GM19324 (cell line): Measurements from ENCODE around the gene RET.

Experiments
- ATAC-seq: cut with Tn5 transposase; IDR thresholded peaks from one replicate; pipeline ENCODE4 v1.9.1; 2021; ENCODE audit warnings: mild to moderate bottlenecking, moderate library complexity; ENCODE audit not compliant: unreplicated experiment, low FRiP score

Gene RET

DNA sequence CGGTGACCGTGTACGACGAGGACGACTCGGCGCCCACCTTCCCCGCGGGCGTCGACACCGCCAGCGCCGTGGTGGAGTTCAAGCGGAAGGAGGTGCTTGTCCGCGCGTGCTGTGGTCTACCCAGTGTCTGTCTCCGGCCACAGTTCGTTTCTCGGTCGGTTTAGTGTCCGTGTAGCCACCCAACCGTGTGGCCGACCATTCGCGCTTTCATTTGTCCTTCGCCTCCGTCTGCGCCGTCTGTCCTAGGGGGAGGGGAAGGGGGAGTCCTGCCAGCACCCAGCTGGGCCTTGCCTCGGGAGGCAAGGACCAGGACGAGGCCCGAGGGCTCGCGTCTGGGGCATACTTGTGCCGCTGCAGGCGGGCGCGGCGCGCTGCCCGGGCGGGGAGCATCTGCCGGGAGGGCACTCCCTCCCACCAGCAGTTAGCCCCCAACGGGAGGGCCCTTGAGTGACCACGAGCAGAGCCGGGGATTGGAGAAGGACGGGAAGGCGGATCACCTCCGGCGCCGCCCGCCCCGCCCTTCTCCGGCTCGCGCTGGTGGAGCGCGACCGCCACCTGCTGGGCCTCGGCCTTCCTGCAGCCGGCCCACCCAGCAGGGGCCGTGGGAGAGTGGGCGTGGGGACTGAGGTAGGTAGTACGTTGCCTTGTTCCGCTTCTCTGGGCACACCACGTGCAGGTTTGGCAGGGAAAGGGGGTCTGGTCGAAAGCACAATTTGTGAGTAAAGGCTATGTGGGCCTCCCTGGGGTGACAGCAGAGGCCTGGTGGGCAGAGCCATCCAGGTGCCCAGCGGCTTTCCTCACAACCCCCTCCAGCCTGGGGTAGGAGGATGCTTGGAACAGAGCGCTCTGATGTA, 28.5 kb downstream of the RET start:
- ATAC-seq, result peak; percentile 78

DNA sequence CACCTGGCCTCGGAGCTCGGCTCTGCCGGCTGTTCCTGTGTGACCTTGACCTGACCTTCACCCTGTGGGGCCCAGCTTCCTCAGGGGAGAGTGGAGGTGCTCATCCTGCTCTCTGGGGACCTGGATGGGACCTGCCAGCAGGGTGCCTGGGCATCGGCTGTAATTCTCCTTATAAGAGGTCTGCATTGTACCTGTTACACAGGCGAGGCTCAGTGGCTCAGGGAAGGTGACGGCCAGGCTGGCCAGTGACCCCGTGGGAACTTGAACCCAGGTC, 29.0 kb downstream of the RET start:
- ATAC-seq, result no peak

DNA sequence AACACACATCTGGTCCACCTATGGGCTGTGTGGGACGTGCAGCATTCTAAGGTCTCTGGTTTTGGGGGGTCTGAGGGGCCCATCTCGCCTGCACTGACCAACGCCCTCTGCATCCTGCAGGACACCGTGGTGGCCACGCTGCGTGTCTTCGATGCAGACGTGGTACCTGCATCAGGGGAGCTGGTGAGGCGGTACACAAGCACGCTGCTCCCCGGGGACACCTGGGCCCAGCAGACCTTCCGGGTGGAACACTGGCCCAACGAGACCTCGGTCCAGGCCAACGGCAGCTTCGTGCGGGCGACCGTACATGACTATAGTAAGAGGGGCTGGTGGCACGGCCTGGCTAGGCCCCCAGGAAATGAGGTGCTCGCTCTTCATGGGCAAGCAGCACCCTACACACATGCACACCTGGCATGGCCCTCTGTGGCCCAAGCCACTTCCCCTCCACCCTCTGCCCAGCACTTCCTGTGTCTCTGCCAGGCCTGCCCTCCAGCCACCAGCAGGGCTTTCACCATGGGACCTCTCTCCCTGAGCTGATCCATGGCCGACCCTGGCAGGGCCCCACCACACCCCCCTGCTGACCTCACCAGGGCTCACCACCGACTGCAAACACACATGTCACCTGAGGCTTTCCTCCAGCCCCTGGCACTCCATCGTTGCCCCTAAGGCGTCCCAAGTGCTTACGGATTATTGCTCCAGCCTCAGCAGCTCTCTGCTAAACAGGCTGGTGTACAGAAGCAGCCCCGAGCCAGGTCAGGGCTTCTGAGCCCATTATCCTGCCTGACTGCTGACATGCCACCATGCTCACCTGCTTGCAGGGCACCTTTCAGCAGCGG, 29.6 kb downstream of the RET start:
- ATAC-seq, result no peak

DNA sequence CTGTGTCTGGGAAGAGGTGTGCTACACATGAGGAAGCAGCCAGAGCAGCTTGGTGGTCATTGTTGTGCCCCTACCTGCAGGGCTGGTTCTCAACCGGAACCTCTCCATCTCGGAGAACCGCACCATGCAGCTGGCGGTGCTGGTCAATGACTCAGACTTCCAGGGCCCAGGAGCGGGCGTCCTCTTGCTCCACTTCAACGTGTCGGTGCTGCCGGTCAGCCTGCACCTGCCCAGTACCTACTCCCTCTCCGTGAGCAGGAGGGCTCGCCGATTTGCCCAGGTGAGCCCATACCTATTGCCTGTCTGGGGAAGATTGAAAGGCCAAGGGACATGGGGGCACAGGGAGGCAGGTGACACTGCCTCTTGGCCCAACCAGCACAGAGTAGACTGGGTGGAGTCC, 32.1 kb downstream of the RET start:
- no peak for ATAC-seq

GRCh38 chr10:43109671-43110249, 32.9 kb downstream of the RET start:
- ATAC-seq, result no peak

- peak; percentile 66 for ATAC-seq
These were observed 33.6 kb downstream of the RET start for GRCh38 chr10:43110338-43111071.

DNA sequence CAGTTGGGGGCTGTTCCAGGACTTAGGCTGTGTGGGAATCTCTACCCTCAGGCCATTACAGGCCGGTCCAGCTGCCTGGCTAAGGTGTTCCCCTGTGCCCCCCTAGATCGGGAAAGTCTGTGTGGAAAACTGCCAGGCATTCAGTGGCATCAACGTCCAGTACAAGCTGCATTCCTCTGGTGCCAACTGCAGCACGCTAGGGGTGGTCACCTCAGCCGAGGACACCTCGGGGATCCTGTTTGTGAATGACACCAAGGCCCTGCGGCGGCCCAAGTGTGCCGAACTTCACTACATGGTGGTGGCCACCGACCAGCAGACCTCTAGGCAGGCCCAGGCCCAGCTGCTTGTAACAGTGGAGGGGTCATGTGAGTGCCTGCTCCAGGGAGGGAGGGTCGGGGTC, 34.2 kb downstream of the RET start:
- no peak for ATAC-seq

GRCh38 chr10:43111921-43112607, 35.2 kb downstream of the RET start:
- ATAC-seq, result no peak

GRCh38 chr10:43112608-43112961, 35.7 kb downstream of the RET start:
- ATAC-seq, result no peak

DNA sequence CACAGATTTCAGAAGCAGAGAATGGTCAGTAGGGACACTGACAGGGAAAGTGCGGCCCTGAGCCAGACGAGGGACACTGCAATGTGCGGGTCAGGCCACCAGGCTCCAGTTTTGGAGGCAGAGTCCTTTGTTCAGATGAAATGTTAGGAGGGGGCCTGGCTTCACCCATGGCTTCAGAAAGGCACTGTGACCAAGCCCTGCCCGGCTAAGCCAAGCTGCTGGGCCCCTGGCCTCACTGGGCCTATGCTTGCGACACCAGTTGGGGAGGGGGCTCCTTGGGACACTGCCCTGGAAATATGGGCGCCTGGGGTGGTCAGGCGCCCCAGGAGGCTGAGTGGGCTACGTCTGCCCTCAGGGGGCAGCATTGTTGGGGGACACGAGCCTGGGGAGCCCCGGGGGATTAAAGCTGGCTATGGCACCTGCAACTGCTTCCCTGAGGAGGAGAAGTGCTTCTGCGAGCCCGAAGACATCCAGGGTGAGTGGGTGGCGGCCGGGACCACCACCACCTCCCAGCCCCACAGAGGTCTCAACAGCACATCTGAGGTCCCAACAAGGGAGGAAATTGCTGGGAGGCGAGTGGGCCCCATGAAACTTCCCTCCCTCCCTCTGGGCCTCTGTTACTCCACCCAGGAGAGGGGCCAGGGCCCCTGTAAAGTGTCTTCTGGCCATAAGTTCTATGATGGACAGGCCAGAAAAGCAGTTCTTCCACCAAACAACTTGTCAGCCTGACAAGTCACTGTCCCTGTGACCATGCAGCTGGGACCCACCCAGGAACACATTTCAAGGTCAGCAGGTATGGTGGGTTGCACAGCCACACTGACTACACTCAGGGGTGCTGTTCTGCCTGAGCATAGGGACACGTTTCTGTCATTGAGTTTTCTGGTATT, 36.6 kb downstream of the RET start:
- no peak for ATAC-seq

GRCh38 chr10:43114088-43114742, 37.3 kb downstream of the RET start:
- no peak for ATAC-seq

- no peak for ATAC-seq
These were observed 38.1 kb downstream of the RET start for GRCh38 chr10:43114743-43115611.

GRCh38 chr10:43115881-43116595, 39.2 kb downstream of the RET start:
- no peak for ATAC-seq

DNA sequence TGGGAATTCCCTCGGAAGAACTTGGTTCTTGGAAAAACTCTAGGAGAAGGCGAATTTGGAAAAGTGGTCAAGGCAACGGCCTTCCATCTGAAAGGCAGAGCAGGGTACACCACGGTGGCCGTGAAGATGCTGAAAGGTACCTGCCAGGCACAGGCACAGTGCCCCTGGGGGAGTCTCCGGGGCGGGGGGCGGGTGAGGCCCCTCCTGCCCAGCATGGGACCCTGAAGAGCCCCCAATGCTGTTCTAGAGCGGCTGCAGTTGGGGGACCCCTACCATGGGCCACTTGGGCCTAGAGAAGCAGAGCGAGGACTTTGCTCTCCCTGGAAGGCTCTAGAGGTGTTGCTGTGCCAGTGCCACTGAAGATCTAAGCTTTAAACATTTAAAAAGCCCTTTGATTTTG, 39.7 kb downstream of the RET start:
- ATAC-seq, result no peak

- no peak for ATAC-seq
These were observed 40.3 kb downstream of the RET start for GRCh38 chr10:43117031-43117776.

DNA sequence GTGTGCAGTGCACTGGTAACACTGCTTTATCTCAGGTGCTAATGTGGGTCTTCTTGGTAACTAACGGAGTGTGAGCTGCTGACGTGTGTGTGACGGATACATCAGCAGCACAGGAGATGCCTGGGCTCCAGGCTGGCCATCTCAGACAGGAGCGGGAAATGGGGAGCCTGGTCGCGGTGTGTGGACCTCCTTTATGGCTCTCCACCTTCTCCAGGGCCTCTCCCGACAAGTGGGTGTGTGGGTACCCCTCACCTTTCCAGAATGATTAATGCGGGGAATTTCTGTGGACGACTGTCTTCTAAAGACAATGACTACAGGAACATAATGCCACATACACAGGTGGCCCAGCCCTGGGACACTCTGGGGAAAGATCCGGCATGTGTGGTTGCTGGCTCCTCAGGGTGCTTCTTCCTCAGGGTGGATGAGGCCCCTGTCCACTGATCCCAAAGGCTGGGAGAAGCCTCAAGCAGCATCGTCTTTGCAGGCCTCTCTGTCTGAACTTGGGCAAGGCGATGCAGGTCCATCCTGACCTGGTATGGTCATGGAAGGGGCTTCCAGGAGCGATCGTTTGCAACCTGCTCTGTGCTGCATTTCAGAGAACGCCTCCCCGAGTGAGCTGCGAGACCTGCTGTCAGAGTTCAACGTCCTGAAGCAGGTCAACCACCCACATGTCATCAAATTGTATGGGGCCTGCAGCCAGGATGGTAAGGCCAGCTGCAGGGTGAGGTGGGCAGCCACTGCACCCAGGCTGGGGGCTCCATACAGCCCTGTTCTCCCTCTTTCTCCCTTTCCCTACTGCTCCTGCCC, 41.1 kb downstream of the RET start:
- no peak for ATAC-seq
